Renal cortex interstitium (tissue), 15 donors: Measurements from ENCODE around the gene FAIM. TPM values are rescaled to one million over a fixed set of nuclear protein-coding genes. Genes with fewer than 3 reads are reported as not detected.
"Not testable (repeated sequence)": the region's sequence is repeated elsewhere in the genome, so short reads cannot be mapped to it uniquely, and the experiment has no call there.

ENCODE experiments used
- DNase-seq, 11 donors: peaks; one replicate each; pipeline ENCODE4 v3.0.0-alpha.2; 2013; ENCODE audit warnings: low read depth in 9 of 11, low spot score in 4 of 11; ENCODE audit errors: extremely low read depth in 1 of 11
- long read RNA-seq, 16 experiments: transcript quantifications; one replicate each; lab custom pipeline, GENCODE V29; 2026
- polyA plus RNA-seq, 3 donors: library from polyadenylated mRNA; unstranded; fragments of 120-200 nt; gene quantifications; one replicate each; pipeline ENCODE4 v1.2.1, GENCODE V29; 2013; ENCODE audit not compliant: insufficient read length in 3 of 3

Gene FAIM
- polyA plus RNA-seq = 10 to 100 TPM; 30.2 to 37.8 (median 30.6) TPM
- long read RNA-seq, donor 1, transcript FAIM-204 (5 exons, 946 nt) = major isoform, 5 of 9 reads
- long read RNA-seq, donor 1, partial matches to known transcripts = 0 of 9 reads
- long read RNA-seq, donor 1, other reads (novel, unspliced or antisense) = 0 of 9 reads
- long read RNA-seq, donor 2, partial matches to known transcripts = 0 of 4 reads
- long read RNA-seq, donor 2, other reads (novel, unspliced or antisense) = 0 of 4 reads
- long read RNA-seq, donor 3, transcript FAIM-204 (5 exons, 946 nt) = major isoform, 8 of 13 reads
- long read RNA-seq, donor 3, transcript FAIM-203 (5 exons, 927 nt) = minor isoform, 5 of 13 reads
- long read RNA-seq, donor 3, partial matches to known transcripts = 0 of 13 reads
- long read RNA-seq, donor 3, other reads (novel, unspliced or antisense) = 0 of 13 reads
- long read RNA-seq, donor 4, transcript FAIM-204 (5 exons, 946 nt) = minor isoform, 5 of 12 reads
- long read RNA-seq, donor 4, transcript FAIM-203 (5 exons, 927 nt) = major isoform, 7 of 12 reads
- long read RNA-seq, donor 4, partial matches to known transcripts = 0 of 12 reads
- long read RNA-seq, donor 4, other reads (novel, unspliced or antisense) = 0 of 12 reads
- long read RNA-seq, donor 5 = 0 reads
- long read RNA-seq, donor 6, transcript FAIM-203 (5 exons, 927 nt) = minor isoform, 6 of 13 reads
- long read RNA-seq, donor 6, transcript FAIM-204 (5 exons, 946 nt) = major isoform, 7 of 13 reads
- long read RNA-seq, donor 6, partial matches to known transcripts = 0 of 13 reads
- long read RNA-seq, donor 6, other reads (novel, unspliced or antisense) = 0 of 13 reads
- long read RNA-seq, donor 7, transcript FAIM-204 (5 exons, 946 nt) = major isoform, 7 of 8 reads
- long read RNA-seq, donor 7, partial matches to known transcripts = 0 of 8 reads
- long read RNA-seq, donor 7, other reads (novel, unspliced or antisense) = 0 of 8 reads
- long read RNA-seq, donor 8, transcript FAIM-203 (5 exons, 927 nt) = major isoform, 12 of 24 reads
- long read RNA-seq, donor 8, transcript FAIM-204 (5 exons, 946 nt) = minor isoform, 5 of 24 reads
- long read RNA-seq, donor 8, partial matches to known transcripts = 5 of 24 reads
- long read RNA-seq, donor 8, other reads (novel, unspliced or antisense) = 0 of 24 reads
- long read RNA-seq, donor 9, transcript FAIM-204 (5 exons, 946 nt) = major isoform, 6 of 12 reads
- long read RNA-seq, donor 9, transcript FAIM-203 (5 exons, 927 nt) = major isoform, 6 of 12 reads
- long read RNA-seq, donor 9, partial matches to known transcripts = 0 of 12 reads
- long read RNA-seq, donor 9, other reads (novel, unspliced or antisense) = 0 of 12 reads
- long read RNA-seq, donor 10, partial matches to known transcripts = 5 of 13 reads
- long read RNA-seq, donor 10, other reads (novel, unspliced or antisense) = 0 of 13 reads
- long read RNA-seq, donor 11, transcript FAIM-204 (5 exons, 946 nt) = major isoform, 5 of 7 reads
- long read RNA-seq, donor 11, partial matches to known transcripts = 0 of 7 reads
- long read RNA-seq, donor 11, other reads (novel, unspliced or antisense) = 0 of 7 reads
- long read RNA-seq, donor 12, partial matches to known transcripts = 0 of 2 reads
- long read RNA-seq, donor 12, other reads (novel, unspliced or antisense) = 0 of 2 reads
- long read RNA-seq, donor 13, transcript FAIM-203 (5 exons, 927 nt) = major isoform, 12 of 22 reads
- long read RNA-seq, donor 13, transcript FAIM-204 (5 exons, 946 nt) = minor isoform, 8 of 22 reads
- long read RNA-seq, donor 13, partial matches to known transcripts = 0 of 22 reads
- long read RNA-seq, donor 13, other reads (novel, unspliced or antisense) = 0 of 22 reads
- long read RNA-seq, donor 14, transcript FAIM-203 (5 exons, 927 nt) = minor isoform, 8 of 17 reads
- long read RNA-seq, donor 14, transcript FAIM-204 (5 exons, 946 nt) = major isoform, 9 of 17 reads
- long read RNA-seq, donor 14, partial matches to known transcripts = 0 of 17 reads
- long read RNA-seq, donor 14, other reads (novel, unspliced or antisense) = 0 of 17 reads
- long read RNA-seq, donor 15, partial matches to known transcripts = 0 of 5 reads
- long read RNA-seq, donor 15, other reads (novel, unspliced or antisense) = 0 of 5 reads
- long read RNA-seq, donor 16, transcript FAIM-203 (5 exons, 927 nt) = major isoform, 14 of 38 reads
- long read RNA-seq, donor 16, transcript FAIM-204 (5 exons, 946 nt) = minor isoform, 9 of 38 reads
- long read RNA-seq, donor 16, partial matches to known transcripts = 15 of 38 reads
- long read RNA-seq, donor 16, other reads (novel, unspliced or antisense) = 0 of 38 reads

GRCh38 chr3:138608322-138609135, at the start of gene FAIM:
Gene FAIM (plus strand): TSS chr3:138608771. CDS start chr3:138619727, 10,956 bp downstream.
- DNase-seq = peak; percentile 44 to 70 (median 59)

DNA sequence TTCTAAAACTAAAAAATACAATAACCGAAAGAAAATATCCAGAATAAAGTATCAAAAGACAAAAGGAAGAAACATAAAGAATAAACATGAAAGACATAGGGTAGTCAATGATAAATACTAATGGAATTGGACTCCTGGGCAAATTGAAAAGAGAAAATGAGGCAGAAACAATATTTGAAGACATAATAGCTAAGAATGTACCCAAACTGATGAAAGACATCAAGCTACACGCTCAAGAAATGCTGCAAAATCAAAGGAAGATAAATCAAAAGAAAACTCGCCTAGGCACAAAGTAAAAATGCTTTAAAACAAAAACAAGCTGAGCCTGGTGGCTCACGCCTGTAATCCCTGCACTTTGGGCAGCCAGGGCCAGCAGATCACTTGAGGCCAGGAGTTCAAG, 49.4 kb upstream of the FAIM start:
- no peak for DNase-seq

DNA sequence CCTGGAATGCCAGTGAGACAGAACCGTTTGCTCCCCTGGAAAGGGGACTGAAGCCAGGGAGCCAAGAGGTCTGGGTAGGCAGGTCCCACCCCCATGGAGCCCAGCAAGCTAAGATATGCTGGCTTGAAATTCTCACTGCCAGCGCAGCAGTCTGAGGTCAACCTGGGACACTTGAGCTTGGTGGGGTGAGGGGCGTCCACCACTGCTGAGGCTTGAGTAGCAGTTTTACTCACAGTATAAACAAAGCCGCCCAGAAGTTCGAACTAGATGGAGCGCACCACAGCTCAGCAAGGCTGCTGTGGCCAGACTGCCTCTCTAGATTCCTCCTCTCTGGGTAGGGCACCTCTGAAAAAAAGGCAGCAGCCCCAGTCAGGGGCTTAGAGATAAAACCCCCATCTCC, 48.1 kb upstream of the FAIM start:
- DNase-seq = no peak

DNA sequence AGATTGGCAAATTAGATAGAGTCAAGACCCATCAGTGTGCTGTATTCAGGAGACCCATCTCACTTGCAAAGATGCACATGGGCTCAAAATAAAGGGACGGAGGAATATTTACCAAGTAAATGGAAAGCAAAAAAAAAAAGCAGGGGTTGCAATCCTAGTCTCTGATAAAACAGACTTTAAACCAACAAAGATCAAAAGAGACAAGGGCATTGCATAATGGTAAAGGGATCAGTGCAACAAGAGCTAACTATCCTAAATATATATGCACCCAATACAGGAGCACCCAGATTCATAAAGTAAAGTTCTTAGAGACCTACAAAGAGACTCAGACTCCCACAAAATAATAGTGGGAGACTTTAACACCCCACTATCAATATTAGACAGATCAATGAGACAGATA, 45.7 kb upstream of the FAIM start:
- DNase-seq = not testable (repeated sequence)

- not testable (repeated sequence) for DNase-seq
These were observed 42.3 kb upstream of the FAIM start for GRCh38 chr3:138566293-138566692.

DNA sequence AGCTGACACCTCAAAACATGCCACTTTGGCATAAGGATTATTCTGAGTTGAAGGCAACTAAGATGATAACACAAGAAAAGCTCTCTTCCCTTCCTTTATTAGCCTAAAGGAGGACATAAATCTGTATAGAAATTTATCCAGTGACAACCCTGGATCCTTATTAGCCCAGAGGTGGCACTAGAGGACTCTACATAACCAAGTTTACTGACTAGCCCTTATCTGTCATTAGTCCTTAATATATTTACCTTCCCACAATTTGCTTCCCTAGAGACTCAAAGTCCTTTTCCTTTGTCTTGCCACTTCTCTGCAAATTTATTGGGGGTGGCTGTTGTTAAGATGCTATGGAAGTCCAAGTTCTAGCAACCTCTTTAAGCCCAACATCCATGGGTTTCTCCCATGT, 41.2 kb upstream of the FAIM start:
- no peak for DNase-seq

DNA sequence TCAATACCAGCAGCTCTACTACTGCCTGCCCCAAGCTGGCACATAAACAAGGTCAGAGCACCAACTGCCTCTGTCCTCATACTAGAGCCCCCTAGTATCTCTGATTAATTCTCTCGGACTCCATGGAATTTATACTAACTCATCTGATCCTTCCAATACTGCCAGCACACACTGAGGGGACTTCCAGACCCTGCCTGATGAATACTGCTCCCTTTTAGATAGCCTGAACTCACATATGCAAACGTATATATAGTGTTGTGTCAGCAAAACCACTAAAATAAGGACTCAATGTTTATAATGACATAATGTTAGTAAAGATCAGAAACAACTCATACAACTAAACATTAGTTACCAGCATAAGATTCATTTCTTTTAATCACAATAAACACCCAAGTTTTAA, 39.5 kb upstream of the FAIM start:
- no peak for DNase-seq

DNA sequence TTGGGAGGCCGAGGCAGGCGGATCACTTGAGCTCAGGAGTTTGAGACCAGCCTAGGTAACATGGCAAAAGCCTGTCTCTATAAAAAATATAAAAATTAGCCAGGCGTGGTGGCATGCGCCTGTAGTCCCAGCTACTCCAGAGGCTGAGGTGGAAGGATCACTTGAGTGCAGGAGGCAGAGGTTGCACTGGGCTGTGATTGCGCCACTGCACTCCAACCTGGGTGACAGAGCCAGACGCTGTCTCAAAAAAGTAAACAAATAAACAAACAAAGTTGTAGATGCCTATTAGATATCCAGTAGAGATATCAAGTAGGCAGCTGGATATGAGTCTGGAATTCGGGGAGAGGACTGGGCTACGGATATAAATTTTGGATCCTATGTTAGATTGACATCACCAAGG, 38.9 kb upstream of the FAIM start:
- not testable (repeated sequence) for DNase-seq

- no peak for DNase-seq
These were observed 35.4 kb upstream of the FAIM start for GRCh38 chr3:138573138-138573537.

GRCh38 chr3:138578141-138578540, 30.4 kb upstream of the FAIM start:
- DNase-seq = no peak

GRCh38 chr3:138578961-138579574, 29.5 kb upstream of the FAIM start:
- DNase-seq = no peak

GRCh38 chr3:138587374-138587773, 21.2 kb upstream of the FAIM start:
- no peak for DNase-seq

DNA sequence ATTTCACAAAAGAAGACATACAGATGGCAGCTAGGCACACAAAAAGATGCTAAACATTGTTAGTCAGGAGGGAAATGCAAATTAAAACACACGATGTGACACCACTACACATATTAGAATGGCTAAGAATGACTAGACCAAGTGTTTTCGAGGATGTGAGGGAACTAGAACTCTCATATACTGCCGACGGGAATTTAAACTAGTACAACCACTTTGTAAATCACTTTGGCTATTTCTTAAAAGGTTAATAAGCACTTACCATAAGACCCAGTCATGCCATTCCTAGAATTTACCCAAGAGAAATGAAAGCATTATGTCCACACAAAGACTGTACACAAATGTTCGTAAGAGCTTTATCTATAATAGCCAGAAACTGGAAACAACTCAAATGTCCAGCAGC, 20.1 kb upstream of the FAIM start:
- no peak for DNase-seq

GRCh38 chr3:138591392-138591791, 17.2 kb upstream of the FAIM start:
- no peak for DNase-seq

DNA sequence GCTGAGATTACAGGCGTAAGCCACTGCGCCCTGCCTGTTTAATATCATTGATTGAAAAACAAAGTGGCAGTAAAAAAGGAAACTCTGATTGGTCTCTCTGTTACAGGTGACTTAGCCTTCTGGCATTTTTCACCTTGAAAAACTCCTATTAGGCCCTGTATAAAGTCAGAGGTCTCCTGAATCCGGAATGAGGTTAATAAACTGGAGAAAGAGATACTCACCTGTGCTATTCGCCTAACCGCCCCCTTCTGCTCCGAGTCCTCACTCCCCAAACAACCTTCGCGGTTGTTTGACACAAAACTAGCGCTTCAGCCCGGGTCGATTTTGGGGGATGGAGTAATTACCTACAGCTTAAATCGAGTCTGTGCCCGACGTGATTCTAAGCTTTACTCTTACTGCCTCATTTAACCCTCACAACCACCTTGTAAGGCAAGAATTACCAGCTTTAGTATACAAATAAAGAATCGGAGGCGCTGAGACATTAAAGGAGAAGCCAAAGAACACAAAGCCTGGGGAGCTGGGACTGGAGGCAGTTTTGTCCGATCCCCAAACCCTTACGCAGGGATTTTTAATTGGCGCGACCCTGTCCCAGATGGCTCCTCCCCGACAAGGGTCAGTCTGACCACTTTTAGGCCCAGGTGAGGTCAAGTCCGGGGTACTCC, 15.0 kb upstream of the FAIM start:
- peak in 4 of 11 donors; percentile 6 to 30 (median 20) for DNase-seq
